ENCODE results near the gene NSUN4. TPM values are rescaled to one million over a fixed set of nuclear protein-coding genes. Genes with fewer than 3 reads are reported as not detected.
A peak's percentile ranks its signal among the peaks of the same experiment; 100 is the strongest.

NSUN4 gene
- 10 to 100 TPM; 15.9 to 35.2 (median 19.1) TPM for total RNA-seq
- 10 to 100 TPM; 12.2 to 16.7 TPM for polyA plus RNA-seq
- long read RNA-seq, donor 1, full-length matches to known transcripts, result 19 of 34 reads
- long read RNA-seq, donor 1, partial matches to known transcripts, result 4 of 34 reads
- long read RNA-seq, donor 1, other reads (novel, unspliced or antisense), result 11 of 34 reads
- long read RNA-seq, donor 2, full-length matches to known transcripts, result 10 of 10 reads
- long read RNA-seq, donor 2, partial matches to known transcripts, result 0 of 10 reads
- long read RNA-seq, donor 2, other reads (novel, unspliced or antisense), result 0 of 10 reads
- long read RNA-seq, donor 3, transcript NSUN4-204 (6 exons, 2,150 nt), result major isoform, 5 of 11 reads
- long read RNA-seq, donor 3, partial matches to known transcripts, result 1 of 11 reads
- long read RNA-seq, donor 3, other reads (novel, unspliced or antisense), result 5 of 11 reads

GRCh38 chr1:46340404-46341221 is at the start of gene NSUN4:
Gene NSUN4 (plus strand): TSS chr1:46340807. CDS start chr1:46340827, 20 bp downstream.
- H3K36me3 ChIP-seq, result no peaks in the 10 kb centered on the region
- H3K9me3 ChIP-seq, result no peaks in the 10 kb centered on the region
- peak within 1 kb of the TSS; percentile 91 to 95 for H3K27ac ChIP-seq
- peak; percentile 90 to 94 (median 92) for DNase-seq
- H3K4me3 ChIP-seq, result peak within 1 kb of the TSS; percentile 63
- TF ChIP-seq CTCF (IDR thresholded peaks at IDR 0.05) (peak; percentile 39 to 90 (median 82)), POLR2A (IDR thresholded peaks at IDR 0.05) (peak; percentile 87), EP300 (IDR thresholded peaks at IDR 0.05) (peak; percentile 87)
- peaks cover 3% of the 10 kb centered on the region for H3K4me1 ChIP-seq (ENCODE audit: insufficient read depth)
- intact Hi-C loops (cut with DNase I), result loop anchor here in 2 of 4 donors (1.0 to 5.0 kb wide), 2 partner anchors 38 kb away; partner anchors contain the start of genes LRRC41 (in 1 of the 2) and UQCRH (in 1 of the 2)
- WGBS, 3 donors, result 0 to 1% (median 1%) methylated on average over 53 of the region's 53 CpGs
- no peaks in the 10 kb centered on the region for H3K27me3 ChIP-seq

GRCh38 chr1:46295306-46295705 is 45.3 kb upstream of the NSUN4 start:
- TF ChIP-seq POLR2A (IDR thresholded peaks at IDR 0.05) (no peak), CTCF (IDR thresholded peaks at IDR 0.05) (no peak), EP300 (IDR thresholded peaks at IDR 0.05) (no peak)
- Histone ChIP-seq H3K27me3 (no peaks in the 10 kb centered on the region), H3K4me1 (ENCODE audit: insufficient read depth) (no peaks in the 10 kb centered on the region), H3K9me3 (no peaks in the 10 kb centered on the region), H3K36me3 (peaks cover 2% of the 10 kb centered on the region), H3K4me3 (no peak overlapping the region), H3K27ac (no peak overlapping the region)
- intact Hi-C loops (cut with DNase I), result no loop called here
- WGBS, 3 donors, result 90 to 96% (median 91%) methylated on average over 2 of the region's 2 CpGs
- DNase-seq, result no peak

- H3K36me3 ChIP-seq, result peaks cover 2% of the 10 kb centered on the region
- H3K27ac ChIP-seq, result no peak overlapping the region
- H3K4me1 ChIP-seq (ENCODE audit: insufficient read depth), result peaks cover 5% of the 10 kb centered on the region
- no peak overlapping the region for H3K4me3 ChIP-seq
- H3K27me3 ChIP-seq, result no peaks in the 10 kb centered on the region
- TF ChIP-seq CTCF (IDR thresholded peaks at IDR 0.05) (no peak), POLR2A (IDR thresholded peaks at IDR 0.05) (no peak), EP300 (IDR thresholded peaks at IDR 0.05) (no peak)
- no peak for DNase-seq
- intact Hi-C loops (cut with DNase I), result no loop called here
- H3K9me3 ChIP-seq, result no peaks in the 10 kb centered on the region
Observed at GRCh38 chr1:46298387-46298786, 42.2 kb upstream of the NSUN4 start.

- 20 to 23% (median 22%) methylated on average over 6 of the region's 6 CpGs for WGBS, 3 donors
- H3K4me3 ChIP-seq, result peak overlapping the region; percentile 88
- no peaks in the 10 kb centered on the region for H3K27me3 ChIP-seq
- peak in 1 of 5 donors; percentile 33 for DNase-seq
- intact Hi-C loops (cut with DNase I), result loop anchor here in 1 of 4 donors (5.0 kb wide), 1 partner anchor 41 kb away; the partner anchor contains the start of gene NSUN4
- H3K9me3 ChIP-seq, result no peaks in the 10 kb centered on the region
- peak overlapping the region; percentile 94 to 97 for H3K27ac ChIP-seq
- H3K36me3 ChIP-seq, result peaks cover 2% of the 10 kb centered on the region
- H3K4me1 ChIP-seq (ENCODE audit: insufficient read depth), result peaks cover 11% of the 10 kb centered on the region
- no peak for TF ChIP-seq EP300 (IDR thresholded peaks at IDR 0.05)
- no peak for TF ChIP-seq CTCF (IDR thresholded peaks at IDR 0.05)
- no peak for TF ChIP-seq POLR2A (IDR thresholded peaks at IDR 0.05)
Observed at GRCh38 chr1:46300673-46301405, 39.8 kb upstream of the NSUN4 start.

Measured in ovary (tissue), 10 donors.